ENCODE data around the gene ALDH4A1. TPM values are rescaled to one million over a fixed set of nuclear protein-coding genes. Genes with fewer than 3 reads are reported as not detected.

The ALDH4A1 gene
- total RNA-seq, 1 donor from 2014 or later = 359 TPM

DNA sequence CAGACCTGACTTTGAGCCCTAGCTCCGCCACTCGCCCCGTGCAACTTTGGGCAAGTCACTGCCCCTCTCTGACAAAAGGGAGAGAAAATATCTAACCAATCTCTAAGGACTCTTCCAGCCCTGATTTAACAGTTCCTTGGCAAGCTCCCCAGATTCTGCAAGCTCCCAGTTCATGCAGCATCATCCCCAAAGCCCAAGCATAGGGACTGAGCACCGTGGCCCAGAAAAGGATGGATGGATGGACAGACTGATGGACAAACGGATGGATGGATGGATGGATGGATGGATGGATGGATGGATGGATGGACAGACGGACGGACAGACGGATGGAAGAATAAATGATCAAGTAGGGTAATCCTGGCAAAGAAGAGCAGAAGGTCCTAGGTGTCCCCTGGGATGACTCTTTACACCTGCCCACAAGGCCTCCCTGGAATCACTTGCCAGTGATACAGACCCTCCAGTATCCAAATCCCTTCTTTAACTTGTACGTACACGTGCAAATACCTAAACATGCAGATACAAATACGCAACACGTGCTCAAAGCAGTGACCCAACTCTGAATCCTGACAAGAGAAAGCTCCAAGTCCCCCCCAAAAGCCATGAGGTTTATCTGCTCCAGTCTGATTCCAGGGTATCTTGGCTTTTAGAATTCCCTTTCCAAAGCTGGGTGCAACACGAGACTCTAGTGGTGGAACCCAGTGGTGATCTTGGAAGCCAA, 38.1 kb upstream of the ALDH4A1 start:
- DNase-seq (ENCODE audit: low spot score) (no peak), ATAC-seq (no peak)

DNA sequence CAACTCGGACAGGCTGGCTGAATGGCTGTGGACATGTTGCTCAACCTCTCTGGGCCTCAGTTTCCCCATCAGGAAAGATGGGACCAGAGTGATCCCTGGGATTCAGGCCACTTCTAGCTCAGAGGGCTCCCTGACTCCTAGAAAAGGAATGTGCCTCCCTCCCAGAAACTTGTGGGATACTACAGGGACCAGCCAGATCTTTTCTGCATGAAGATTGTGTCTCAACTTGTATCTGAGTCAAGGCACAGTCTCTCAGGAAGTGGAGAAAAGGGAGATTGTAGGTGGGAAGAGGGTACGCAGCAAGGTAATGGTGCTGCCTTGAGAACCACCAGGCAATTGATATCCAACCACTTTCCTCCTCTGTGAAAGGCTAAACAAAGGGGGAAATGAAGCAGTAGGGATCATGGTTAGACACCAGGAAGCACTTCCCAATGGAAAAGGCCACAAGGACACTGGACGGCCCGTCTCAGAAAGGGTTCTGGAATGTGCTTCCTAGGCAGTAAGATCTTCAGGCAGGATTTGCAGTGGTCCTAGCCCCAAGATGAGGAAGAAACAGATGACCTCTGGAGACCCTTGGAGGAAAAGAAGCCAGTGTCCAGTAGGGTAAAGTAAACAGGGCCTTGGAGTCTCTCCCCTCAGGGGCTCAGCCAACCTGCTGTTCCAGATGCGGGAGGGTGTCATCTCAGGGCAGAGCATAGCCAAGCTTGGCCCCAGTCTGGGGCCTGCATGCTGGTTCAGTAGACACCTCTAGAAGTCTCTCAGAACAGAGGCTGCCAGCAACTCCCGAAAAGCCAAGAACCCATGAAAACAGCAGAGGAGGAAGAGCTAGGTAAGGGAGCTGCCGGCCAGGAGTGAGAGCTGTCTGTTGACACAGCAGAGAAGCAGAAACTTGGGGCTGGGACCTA, 37.3 kb upstream of the ALDH4A1 start:
- no peak for DNase-seq (ENCODE audit: low spot score)
- no peak for ATAC-seq

DNA sequence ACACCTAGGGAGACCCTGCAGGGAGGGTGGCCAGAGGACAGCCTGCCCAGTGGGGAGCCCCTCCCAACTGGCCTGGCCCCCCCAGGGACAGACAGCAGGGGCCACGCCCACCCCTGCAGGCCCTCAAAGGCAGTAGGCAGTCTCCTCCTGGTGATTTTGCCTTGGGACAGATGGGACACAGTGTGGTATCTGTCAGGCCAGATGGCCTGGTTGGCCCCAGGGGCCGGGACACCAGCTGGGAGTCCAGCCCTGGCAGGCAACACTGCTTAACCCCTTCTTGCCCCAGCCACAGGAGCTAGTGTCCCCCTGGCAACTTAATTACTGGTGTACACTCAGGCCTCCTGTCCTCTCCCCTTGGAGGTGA, 36.3 kb upstream of the ALDH4A1 start:
- peak; percentile 10 for ATAC-seq

DNA sequence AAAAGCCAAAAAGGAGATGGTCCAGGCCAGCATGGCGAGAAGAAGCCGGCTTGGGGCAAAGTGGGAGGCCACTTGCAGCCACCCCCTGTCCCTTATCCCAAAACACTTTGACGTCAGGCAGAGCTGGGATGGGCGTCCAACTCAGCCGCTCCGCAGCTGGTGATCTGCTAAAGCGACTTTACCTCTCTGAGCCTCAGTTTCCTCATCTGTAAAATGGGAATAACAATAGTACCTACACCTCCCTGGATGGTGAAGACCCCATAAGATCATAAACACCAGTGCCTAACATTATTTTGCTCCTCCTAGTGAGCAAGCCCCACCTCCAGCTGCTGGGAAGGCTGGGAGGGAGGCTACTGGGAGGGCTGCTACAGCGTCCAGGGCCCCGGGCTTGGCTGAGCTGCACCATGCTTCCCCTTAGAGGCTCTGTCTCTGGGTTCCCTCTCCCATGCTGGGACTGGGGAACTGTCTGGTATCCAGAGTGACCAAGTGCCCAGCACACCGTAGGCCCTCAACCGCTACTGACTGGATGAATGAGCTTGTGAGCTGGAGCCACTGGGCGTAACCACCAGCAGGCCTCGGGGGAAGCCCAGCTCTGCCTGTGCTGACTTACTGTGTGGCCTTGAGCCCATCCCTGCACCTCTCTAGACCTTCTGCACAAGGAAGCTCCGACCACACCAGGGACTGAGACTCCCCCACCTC, 35.8 kb upstream of the ALDH4A1 start:
- ATAC-seq = no peak
- no peak for DNase-seq (ENCODE audit: low spot score)

More for the DNA sequence above, 36.3 kb upstream of the ALDH4A1 start:
- DNase-seq (ENCODE audit: low spot score) = no peak

DNA sequence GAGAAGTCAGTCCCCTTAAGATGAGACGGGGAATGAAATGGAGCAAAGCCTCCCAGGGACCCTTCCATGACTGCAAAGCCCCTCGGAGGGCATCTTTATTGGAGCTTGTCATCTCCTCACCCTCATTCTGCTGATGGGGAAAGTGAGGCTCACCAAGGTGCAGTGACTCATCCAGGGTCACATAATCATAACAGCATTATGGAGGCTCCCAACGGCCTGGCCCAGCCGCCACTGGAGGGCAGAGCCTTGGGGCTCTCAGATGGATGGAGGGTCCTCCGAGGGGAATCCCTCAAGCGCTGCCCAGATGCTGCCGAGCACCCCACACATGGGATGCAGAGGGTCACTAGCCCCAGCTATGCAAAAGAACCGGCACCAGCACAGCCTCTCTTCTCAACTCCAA, 35.2 kb upstream of the ALDH4A1 start:
- no peak for DNase-seq (ENCODE audit: low spot score)

DNA sequence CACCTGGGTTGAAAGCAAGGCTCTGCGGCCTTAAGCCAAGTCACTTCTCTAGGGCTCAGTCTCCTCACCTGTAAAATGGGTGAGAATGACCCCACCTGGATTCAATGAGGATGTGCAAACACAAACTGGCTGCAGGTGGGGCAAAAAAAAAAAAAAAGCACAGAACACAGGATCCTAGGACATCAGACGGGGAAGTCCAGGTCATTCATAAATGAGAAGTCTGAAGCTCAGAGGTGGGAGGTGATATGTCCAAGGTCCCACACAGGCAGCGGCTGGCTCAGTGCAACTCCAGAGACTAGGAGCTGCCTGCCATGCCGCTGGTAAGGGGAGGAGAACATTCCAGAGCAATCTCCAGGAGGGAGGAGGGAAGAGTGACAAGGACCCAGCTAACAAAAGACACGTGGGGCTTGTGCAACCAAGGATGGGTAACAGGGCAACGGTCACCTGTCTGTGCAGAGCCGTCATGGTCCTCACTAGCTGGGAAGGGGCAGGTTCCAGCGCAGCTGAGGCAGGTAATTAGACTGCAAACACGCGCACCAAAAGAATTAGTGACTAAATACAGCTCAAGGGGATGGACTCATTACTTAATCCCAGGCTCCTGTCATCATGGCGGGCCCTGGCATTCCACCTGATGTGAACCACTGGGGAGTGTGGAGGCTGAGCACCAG, 34.6 kb upstream of the ALDH4A1 start:
- ATAC-seq = peak; percentile 88
- DNase-seq (ENCODE audit: low spot score) = peak; percentile 70

More for the DNA sequence above, 35.2 kb upstream of the ALDH4A1 start:
- no peak for ATAC-seq

DNA sequence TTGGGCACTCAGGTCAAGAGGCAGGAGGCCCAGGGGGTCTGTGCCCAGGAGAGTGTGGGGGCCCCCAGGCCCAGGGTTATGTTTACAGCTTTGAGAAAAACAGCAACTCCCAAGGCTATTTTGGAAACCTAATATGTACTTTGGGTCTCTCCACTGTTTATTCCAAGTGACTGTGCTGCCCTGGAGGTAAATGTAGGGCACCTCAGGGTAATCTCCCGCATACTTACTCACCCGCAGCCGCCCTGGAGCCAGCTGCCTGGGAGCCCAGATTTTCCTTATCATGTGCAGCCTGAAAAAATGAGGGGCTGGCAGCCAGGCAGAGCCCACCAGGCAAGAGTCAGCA, 34.1 kb upstream of the ALDH4A1 start:
- ATAC-seq = no peak
- DNase-seq (ENCODE audit: low spot score) = no peak

DNA sequence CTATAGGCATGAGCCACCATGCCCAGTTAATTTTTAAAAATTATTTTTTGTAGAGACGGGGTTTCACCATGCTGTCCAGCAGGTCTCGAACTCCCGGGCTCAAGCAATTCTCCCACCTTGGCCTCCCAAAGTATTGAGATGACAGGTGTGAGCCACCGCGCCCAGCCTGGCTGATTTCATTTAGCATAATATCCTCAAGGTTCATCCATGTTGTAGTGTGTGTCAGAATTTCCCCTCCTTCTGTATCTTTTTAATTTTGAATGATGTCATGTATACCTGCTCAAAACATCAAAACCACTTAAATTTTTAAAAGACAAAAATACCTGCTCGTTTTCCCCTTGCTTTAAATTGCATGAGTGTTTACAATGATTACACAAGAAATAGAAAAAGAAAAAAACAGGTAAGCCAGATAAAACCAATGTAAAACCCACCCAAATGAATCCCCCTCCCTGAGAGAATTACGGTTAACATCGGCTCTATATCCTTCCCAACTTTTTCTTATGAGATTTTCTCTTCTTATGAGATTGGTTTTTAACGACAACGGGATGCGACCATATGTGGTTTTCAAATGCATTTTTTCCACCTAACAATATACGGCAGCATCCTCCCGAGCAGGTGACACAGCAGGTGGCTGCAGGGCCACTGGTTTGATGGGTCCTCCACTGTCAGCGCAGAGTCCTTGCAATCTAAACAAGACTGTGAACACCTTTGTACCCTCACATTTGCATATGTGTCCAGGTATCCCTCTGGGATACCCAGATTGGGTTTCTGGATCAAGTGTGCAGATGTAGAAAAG, 32.0 kb upstream of the ALDH4A1 start:
- no peak for DNase-seq (ENCODE audit: low spot score)
- no peak for ATAC-seq

DNA sequence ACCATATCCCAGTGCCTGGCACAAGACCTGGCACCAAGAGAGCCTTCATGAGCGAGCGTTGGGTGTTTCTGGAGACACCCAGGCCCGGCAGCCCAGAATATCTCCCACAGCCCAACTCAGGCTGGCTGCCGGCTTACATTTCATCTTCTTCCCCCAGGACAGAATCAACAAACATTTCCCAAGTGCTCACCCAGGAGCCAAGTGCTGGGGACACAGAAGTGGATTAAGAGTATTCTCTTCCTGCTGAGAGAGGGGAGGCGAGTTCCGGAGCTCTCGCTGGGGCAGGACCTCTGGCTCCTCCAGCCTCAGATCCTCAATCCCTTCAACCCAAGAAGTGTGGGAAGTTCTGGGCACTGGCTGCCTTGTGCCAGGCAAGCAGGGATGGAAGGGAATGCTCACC, 30.5 kb upstream of the ALDH4A1 start:
- DNase-seq (ENCODE audit: low spot score) (no peak), ATAC-seq (no peak)

DNA sequence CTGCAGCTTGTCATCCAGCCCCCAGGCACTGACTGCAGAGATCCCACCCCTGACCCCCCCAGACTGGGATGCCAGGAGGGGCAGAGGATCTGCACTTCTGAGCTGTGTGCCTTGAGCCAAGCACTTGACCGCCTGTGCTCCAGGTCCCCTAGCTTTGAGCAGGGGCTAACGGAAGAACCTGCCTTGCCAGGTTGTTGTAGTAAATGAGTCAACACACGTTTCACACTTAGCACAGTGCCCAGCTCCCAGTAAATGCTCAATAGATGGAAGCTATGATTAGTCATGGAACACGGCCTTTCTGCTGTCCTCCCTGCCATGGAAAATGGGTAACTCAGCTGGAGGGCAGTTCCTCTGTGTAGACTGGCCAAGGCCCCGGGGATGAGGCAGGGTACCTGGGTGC, 30.0 kb upstream of the ALDH4A1 start:
- ATAC-seq (no peak), DNase-seq (ENCODE audit: low spot score) (no peak)

DNA sequence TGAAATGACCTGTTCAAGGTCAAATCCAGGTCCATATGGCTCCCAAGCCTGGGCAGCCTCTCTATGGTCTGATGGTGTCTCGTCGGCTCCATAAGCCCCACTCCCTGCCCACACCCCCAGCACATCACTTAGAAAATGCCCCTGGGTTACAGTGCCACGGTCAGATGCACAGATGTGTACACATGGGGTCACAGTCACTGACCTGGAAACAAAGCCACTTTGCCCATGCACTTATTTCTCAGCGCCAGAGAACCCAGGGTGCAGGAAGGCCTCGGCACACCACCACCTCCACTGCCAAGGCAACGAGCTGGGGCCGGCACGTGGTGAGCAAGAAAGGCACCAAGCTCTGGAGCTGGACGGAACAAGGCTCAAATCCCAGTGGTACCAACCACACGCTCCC, 29.4 kb upstream of the ALDH4A1 start:
- no peak for DNase-seq (ENCODE audit: low spot score)
- ATAC-seq = no peak

DNA sequence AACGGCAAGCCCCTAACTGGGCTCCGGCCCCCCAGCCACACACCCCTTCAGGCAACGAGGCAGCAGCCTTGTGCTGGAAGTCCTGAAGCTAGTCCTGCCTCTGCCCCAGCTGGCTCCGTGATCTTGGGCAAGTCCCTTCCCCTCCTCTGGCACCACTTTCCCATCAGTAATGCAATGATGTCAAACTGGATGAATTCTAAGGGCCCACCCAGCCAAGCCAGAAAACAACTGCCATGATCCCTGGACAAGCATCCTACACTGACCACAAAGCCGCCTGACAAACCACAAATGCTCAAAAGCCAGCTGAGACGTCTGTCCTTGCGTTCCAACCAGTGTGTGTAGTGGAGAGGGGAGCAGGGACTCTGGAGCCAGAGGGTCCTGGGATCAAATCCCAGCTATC, 27.3 kb upstream of the ALDH4A1 start:
- ATAC-seq (no peak), DNase-seq (ENCODE audit: low spot score) (no peak)

DNA sequence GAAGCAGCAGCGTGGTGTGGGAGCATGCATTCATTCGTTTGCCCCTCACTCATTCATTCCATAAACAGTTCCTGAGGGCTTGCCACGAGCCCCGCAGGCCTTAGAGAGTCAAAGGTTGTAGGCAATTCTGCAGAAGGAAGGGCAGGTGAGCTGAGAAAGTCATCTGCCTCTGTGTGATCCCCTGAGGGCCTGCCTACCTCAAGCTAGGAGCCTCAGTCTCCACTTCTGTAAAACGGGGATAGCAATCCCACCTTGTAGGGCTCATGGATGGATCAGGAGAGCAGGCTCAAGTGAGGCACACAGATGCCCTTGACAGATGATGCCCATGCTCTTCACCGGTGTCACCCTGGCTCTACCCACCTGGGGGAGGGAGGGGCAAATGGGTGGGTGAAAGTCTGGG, 26.6 kb upstream of the ALDH4A1 start:
- DNase-seq (ENCODE audit: low spot score) = no peak

DNA sequence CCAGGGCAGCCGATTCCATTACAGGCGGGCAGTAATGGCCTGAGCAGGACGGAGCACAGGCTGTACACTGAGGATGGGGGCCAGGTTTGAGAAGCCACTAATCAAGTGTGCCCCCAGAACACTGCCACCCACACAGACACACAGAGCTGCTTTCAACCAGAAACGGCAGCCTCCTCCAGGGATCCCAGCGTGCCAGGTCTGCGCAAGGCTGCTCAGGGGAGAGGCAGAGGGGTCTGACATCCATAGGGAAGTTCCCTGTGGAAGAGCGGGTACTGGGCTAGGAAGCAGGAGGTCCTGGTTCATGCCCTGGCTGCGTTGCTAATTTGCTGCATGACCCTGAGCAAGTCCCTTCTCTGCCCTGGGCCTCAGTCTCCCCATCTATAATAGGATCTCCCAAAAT, 26.1 kb upstream of the ALDH4A1 start:
- ATAC-seq (no peak), DNase-seq (ENCODE audit: low spot score) (no peak)

More for the DNA sequence above, 26.6 kb upstream of the ALDH4A1 start:
- no peak for ATAC-seq

DNA sequence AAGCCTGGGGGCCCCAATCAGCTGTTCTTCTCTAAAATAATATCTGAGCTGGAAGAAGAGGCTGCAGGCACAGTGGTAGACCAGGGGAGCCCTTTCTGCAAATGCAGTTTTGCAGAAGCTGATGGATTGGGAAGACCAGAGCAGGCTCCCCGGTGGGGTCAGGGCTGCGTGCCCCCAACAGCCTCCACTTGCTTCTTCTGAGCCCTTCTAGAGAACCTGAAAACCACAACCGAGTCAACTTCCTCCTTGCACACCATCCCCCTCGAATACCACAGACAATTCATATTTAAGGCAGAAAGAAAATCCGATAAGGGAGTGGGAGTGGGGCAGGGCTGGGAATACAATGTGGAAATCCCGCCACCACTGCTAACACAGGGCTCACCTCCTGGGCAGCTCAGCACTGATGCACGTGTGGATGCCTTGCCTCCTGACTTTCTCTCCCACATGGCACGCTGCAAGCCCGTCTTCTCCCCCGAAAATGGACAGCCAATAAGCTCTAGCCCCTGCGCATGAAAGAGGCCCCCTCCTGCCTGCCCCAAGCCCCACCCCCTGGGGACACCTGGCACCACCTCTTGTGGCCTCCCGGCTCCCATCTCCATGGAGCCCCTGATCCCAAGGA, 25.4 kb upstream of the ALDH4A1 start:
- no peak for ATAC-seq
- DNase-seq (ENCODE audit: low spot score) = no peak

DNA sequence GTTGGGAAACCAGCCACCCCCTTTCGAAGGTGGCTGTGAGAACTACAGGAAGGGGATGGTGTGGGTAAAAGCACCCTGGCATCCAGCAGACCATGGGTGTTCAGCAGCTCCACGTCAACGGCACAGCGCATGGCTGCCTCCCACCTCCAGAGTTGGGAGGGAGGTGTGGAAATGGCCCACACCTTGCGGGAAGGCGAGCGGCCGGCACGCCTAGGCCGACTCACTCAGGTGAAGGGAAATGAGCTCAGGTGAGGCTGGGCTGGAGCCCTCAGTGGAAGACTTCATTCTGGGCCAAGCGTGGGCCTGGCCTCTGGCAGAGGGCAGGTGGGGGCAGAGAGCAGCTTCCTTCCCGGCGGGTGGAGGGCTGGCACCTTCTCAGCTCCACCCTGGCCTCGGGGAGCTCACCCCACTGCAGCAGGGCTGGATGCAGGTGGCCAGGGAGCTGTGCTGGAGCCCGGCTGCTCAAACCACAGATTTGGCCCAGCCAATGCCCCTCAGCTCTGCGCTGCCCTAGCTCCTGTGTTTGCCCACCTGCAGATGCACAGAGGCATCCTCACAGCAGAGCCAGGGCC, 24.8 kb upstream of the ALDH4A1 start:
- ATAC-seq = no peak
- no peak for DNase-seq (ENCODE audit: low spot score)

DNA sequence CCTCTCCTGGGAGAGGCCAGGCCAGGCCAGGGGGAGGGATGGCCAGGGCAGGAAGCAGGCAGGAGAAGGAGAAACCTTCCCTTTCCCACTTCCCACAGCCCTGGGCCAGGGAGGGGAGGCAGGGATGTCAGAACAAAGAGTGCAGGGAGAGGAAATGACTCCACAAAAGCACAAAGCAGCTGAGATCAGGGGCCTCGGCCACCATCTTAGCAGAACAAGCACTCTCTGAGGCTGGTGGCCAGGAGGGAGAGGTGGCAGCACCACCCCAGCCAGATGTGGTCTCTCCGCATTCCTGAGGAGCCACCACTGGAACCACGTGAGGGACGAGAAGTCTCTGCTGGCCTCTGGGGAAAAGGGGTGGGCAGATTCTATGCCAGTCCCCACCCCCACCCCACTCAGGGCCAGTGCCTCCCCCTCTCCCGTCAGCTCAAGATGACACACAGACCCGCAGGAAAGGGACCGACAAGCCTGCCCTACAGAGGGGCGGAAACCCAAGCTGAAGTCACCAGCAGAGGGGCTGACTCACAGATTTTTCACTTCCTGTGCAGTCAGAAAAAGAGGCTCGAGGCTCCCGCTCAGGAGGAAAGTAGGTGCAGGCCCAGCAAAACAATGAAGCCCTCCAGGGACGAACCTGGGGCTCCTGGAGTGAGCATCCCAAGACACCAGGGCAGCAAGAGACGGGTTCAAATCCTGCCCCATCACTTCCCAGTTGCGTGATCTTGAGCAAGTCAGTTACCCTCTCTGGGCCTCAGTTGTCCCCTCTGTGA, 24.1 kb upstream of the ALDH4A1 start:
- peak; percentile 38 for ATAC-seq
- no peak for DNase-seq (ENCODE audit: low spot score)

DNA sequence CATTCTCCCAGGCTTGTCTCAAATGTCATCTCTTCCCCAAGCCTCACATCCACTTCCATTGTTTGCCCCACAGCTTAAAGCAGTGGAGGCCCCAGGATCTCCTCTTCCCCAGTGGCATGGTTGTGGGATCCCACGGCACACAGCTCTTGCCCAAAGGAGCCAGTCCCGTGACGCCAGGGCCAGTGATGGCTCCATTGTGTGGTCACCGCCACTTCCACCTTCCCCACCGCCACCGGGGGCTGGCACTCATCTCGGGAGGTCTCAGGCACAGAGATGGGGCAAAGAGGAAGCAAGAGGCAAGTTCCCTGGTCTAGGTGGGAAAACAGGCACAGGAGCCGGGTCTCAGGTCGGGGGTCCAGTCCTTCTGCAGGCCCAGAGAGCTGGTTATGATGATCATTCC, 22.9 kb upstream of the ALDH4A1 start:
- ATAC-seq = no peak
- no peak for DNase-seq (ENCODE audit: low spot score)

DNA sequence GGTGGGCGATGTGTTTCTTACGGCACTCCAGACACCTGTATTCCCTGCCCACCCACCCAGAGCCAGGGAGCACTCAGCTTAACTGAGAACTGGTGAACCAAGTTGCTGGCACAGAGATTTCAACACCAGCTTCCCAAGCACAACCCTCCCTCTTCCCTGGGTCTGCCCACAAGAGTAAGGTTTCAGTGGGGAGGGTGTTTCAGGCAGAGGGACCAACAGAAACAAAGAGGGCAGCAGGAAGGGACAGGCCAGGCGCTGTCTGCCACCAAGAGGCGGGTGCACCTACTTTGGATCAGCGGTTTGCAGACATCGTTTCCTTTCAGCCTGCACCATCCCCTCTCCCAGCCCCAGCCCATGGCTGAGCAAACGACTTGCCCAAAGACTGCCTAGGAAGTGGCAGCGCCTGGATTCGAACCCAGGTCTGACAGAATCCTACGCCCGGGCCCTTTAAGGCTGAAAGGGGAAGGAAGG, 21.9 kb upstream of the ALDH4A1 start:
- DNase-seq (ENCODE audit: low spot score) = no peak
- no peak for ATAC-seq

All from left lobe of liver (tissue), 2 donors.